Natural killer cell (primary cell): ENCODE results near the gene TMOD3. TPM values are rescaled to one million over a fixed set of nuclear protein-coding genes. Genes with fewer than 3 reads are reported as not detected.
"Not testable (repeated sequence)": the region's sequence is repeated elsewhere in the genome, so short reads cannot be mapped to it uniquely, and the experiment has no call there.

ENCODE experiments used
- ATAC-seq, 3 donors: fragments of 150-1000 bp in 2 of 3; fragments of 200-7000 bp in 1 of 3; cut with Tn5 transposase; 1 replicate in 1 of 3; 2 replicates in 2 of 3; pipeline ENCODE4 v1.10.0; 2021; ENCODE audit warnings: mild to moderate bottlenecking in 2 of 3, moderate library complexity in 2 of 3
- DNase-seq, 2 donors: peaks; one replicate each; pipeline versions ENCODE4 v3.0.0 to v3.0.0-alpha.2; 2013 to 2021; ENCODE audit warnings: mixed read lengths in 1 of 2
- H3K27ac ChIP-seq: one replicate; pipeline ENCODE4 v1.5.1; 2013; ENCODE audit warnings: mild to moderate bottlenecking, low read length
- H3K27me3 ChIP-seq: one replicate; pipeline ENCODE4 v1.6.1; 2013; ENCODE audit warnings: low read length; ENCODE audit not compliant: control insufficient read depth, insufficient read depth
- H3K36me3 ChIP-seq: one replicate; pipeline ENCODE4 v1.6.1; 2013; ENCODE audit warnings: low read length; ENCODE audit not compliant: control insufficient read depth, insufficient read depth
- H3K4me1 ChIP-seq: one replicate; pipeline ENCODE4 v1.6.1; 2013; ENCODE audit warnings: low read length; ENCODE audit not compliant: control insufficient read depth, insufficient read depth
- H3K4me3 ChIP-seq: one replicate; pipeline ENCODE4 v1.5.1; 2013; ENCODE audit warnings: low read length
- H3K9me3 ChIP-seq: one replicate; pipeline ENCODE4 v1.6.1; 2013; ENCODE audit warnings: low read length; ENCODE audit not compliant: control insufficient read depth, insufficient read depth
- H3K27ac Mint-ChIP-seq, 2 donors: one replicate each; pipeline ENCODE4 v1.8.0; 2022; ENCODE audit warnings: mild to moderate bottlenecking in 2 of 2, mixed read lengths in 2 of 2, moderate library complexity in 1 of 2
- H3K27me3 Mint-ChIP-seq, 2 donors: one replicate each; pipeline ENCODE4 v1.8.0; 2022; ENCODE audit warnings: low read depth in 2 of 2, mixed read lengths in 2 of 2
- H3K36me3 Mint-ChIP-seq: one replicate; pipeline ENCODE4 v1.8.0; 2022; ENCODE audit warnings: mixed read lengths
- H3K4me1 Mint-ChIP-seq, 2 donors: one replicate each; pipeline ENCODE4 v1.8.0; 2022; ENCODE audit warnings: mixed read lengths in 2 of 2
- H3K4me3 Mint-ChIP-seq: one replicate; pipeline ENCODE4 v1.8.0; 2022; ENCODE audit warnings: mild to moderate bottlenecking, moderate library complexity, mixed read lengths
- H3K9me3 Mint-ChIP-seq, 2 donors: one replicate each; pipeline ENCODE4 v1.8.0; 2022; ENCODE audit warnings: mixed read lengths in 2 of 2
- CTCF ChIP-seq: fragments of 200-600 bp; IDR thresholded peaks from one replicate; pipeline ENCODE4 v1.8.0; 2022; ENCODE audit warnings: antibody characterized with exemption
- WGBS: methylation state at CpG from one replicate; pipeline ENCODE4 v1.1.7; 2013; ENCODE audit warnings: missing lambda C conversion rate; ENCODE audit not compliant: insufficient coverage; 5-methylcytosine and 5-hydroxymethylcytosine counted together
- intact Hi-C: fragments of 100-400 bp; cut with micrococcal nuclease; formaldehyde crosslinking; loops from one replicate; pipeline ENCODE4 v1.14.2; 2022
- total RNA-seq, 4 donors: library from RNA; stranded (reverse); fragments of 120-200 nt in 1 of 4; gene quantifications; one replicate each; pipeline versions ENCODE4 v1.2.3 to v1.2.4, GENCODE V29; 2013 to 2022

TMOD3 gene
- total RNA-seq, 3 donors from 2014 or later (not counting 1 experiment from before 2014, with no cell fraction given), result 56.5 to 72.3 (median 69.4) TPM

- TF ChIP-seq CTCF, result peak; percentile 16
- H3K27me3 ChIP-seq, result no peaks in the 10 kb centered on the region
- WGBS, result 93% methylated on average over 3 of the region's 7 CpGs
- Mint-ChIP-seq H3K27me3 (peaks cover 1 to 3% of the 10 kb centered on the region in 2 donors), H3K36me3 (no peaks in the 10 kb centered on the region), H3K27ac (no peak overlapping the region), H3K4me3 (no peak overlapping the region), H3K9me3 (no peaks in the 10 kb centered on the region), H3K4me1 (no peaks in the 10 kb centered on the region)
- intact Hi-C loops, result no loop called here
- H3K27ac ChIP-seq, result no peak overlapping the region
- ATAC-seq (no peak), DNase-seq (no peak)
- no peaks in the 10 kb centered on the region for H3K4me1 ChIP-seq
- no peak overlapping the region for H3K4me3 ChIP-seq
- no peaks in the 10 kb centered on the region for H3K36me3 ChIP-seq
- no peaks in the 10 kb centered on the region for H3K9me3 ChIP-seq
Observed at GRCh38 chr15:51782357-51782896, 47.0 kb upstream of the TMOD3 start.

- ATAC-seq (no peak), DNase-seq (no peak)
- H3K4me1 ChIP-seq, result no peaks in the 10 kb centered on the region
- TF ChIP-seq CTCF, result no peak
- H3K36me3 ChIP-seq, result no peaks in the 10 kb centered on the region
- intact Hi-C loops, result no loop called here
- Mint-ChIP-seq H3K4me1 (no peaks in the 10 kb centered on the region), H3K27ac (no peak overlapping the region), H3K4me3 (no peak overlapping the region), H3K9me3 (no peaks in the 10 kb centered on the region), H3K27me3 (peaks cover 8 to 9% of the 10 kb centered on the region in 2 donors), H3K36me3 (no peaks in the 10 kb centered on the region)
- H3K9me3 ChIP-seq, result no peaks in the 10 kb centered on the region
- no peaks in the 10 kb centered on the region for H3K27me3 ChIP-seq
- no peak overlapping the region for H3K4me3 ChIP-seq
- H3K27ac ChIP-seq, result no peak overlapping the region
- 100% methylated on average over 2 of the region's 3 CpGs for WGBS
Observed at GRCh38 chr15:51783967-51784366, 45.5 kb upstream of the TMOD3 start.

GRCh38 chr15:51787130-51787529 lies 42.3 kb upstream of the TMOD3 start:
- H3K27ac ChIP-seq, intact Hi-C loops, H3K36me3 Mint-ChIP-seq, H3K4me1 ChIP-seq, H3K27ac Mint-ChIP-seq, DNase-seq, H3K4me3 Mint-ChIP-seq, H3K9me3 Mint-ChIP-seq, H3K9me3 ChIP-seq, H3K36me3 ChIP-seq, H3K27me3 ChIP-seq, H3K4me3 ChIP-seq, ATAC-seq, H3K4me1 Mint-ChIP-seq: not testable (repeated sequence)
- 98% methylated on average over 11 of the region's 11 CpGs for WGBS
- peaks cover 13 to 15% of the 10 kb centered on the region in 2 donors for H3K27me3 Mint-ChIP-seq

GRCh38 chr15:51792474-51792873 lies 37.0 kb upstream of the TMOD3 start:
- H3K27ac Mint-ChIP-seq, H3K27me3 ChIP-seq, DNase-seq, H3K9me3 ChIP-seq, H3K4me3 ChIP-seq, ATAC-seq, H3K36me3 ChIP-seq, H3K36me3 Mint-ChIP-seq, intact Hi-C loops, H3K9me3 Mint-ChIP-seq, H3K27ac ChIP-seq, H3K4me1 Mint-ChIP-seq, H3K4me3 Mint-ChIP-seq, H3K4me1 ChIP-seq: not testable (repeated sequence)
- peaks cover 10 to 14% of the 10 kb centered on the region in 2 donors for H3K27me3 Mint-ChIP-seq
- 100% methylated on average over 3 of the region's 4 CpGs for WGBS
